HepG2 (cell line): ENCODE results near the gene CAMTA1.

ENCODE experiments used
- ETV5 ChIP-seq: IDR thresholded peaks from 2 replicates; pipeline ENCODE4 v1.6.1; 2018; ENCODE audit warnings: missing biosample characterization, missing genetic modification reagents, inconsistent platforms, borderline replicate concordance
- GTF3A ChIP-seq: sonication (generic); formaldehyde crosslinking; conservative IDR thresholded peaks from 2 replicates; pipeline ENCODE4 v1.4.0; 2020; ENCODE audit warnings: mild to moderate bottlenecking, missing genetic modification reagents
- MTA1 ChIP-seq: sonication (generic); formaldehyde crosslinking; IDR thresholded peaks from 2 replicates; pipeline ENCODE4 v1.4.0; 2020; ENCODE audit warnings: missing genetic modification reagents, mild to moderate bottlenecking, borderline replicate concordance
- RFX5 ChIP-seq: IDR thresholded peaks from 2 replicates; pipeline ENCODE4 v1.6.1; 2011; ENCODE audit warnings: low read depth, low read length, improper control_type of control experiment
- ZMYM3 ChIP-seq: sonication (generic); formaldehyde crosslinking; IDR thresholded peaks from 2 replicates; pipeline ENCODE4 v1.5.1; 2020; ENCODE audit warnings: mild to moderate bottlenecking, missing genetic modification reagents
- ZNF274 ChIP-seq: sonication (generic); formaldehyde crosslinking; IDR thresholded peaks from 2 replicates; pipeline ENCODE4 v1.5.1; 2020; ENCODE audit warnings: mild to moderate bottlenecking, missing genetic modification reagents
- ZNF3 ChIP-seq: IDR thresholded peaks from 2 replicates; pipeline ENCODE4 v1.7.0; 2017; ENCODE audit warnings: inconsistent platforms
- ZNF782 ChIP-seq: sonication (generic); formaldehyde crosslinking; IDR thresholded peaks from 2 replicates; pipeline ENCODE4 v1.4.0; 2020; ENCODE audit warnings: missing genetic modification reagents, mild to moderate bottlenecking, borderline replicate concordance
- TF ChIP-seq, protein P1 (sequence below): IDR thresholded peaks from 2 replicates; pipeline ENCODE4 v1.6.1; 2012; ENCODE audit warnings: inconsistent platforms
- TF ChIP-seq, protein P2 (sequence below): sonication (generic); formaldehyde crosslinking; IDR thresholded peaks from 2 replicates; pipeline ENCODE4 v1.5.0; 2020; ENCODE audit warnings: mild to moderate bottlenecking, missing genetic modification reagents, moderate library complexity
- TF ChIP-seq, protein P3 (sequence below), 2 experiments: sonication (generic) in 1 of 2; formaldehyde crosslinking in 1 of 2; IDR thresholded peaks; 2 replicates each; pipeline versions ENCODE4 v1.4.0 to v1.6.1; 2018 to 2020; ENCODE audit warnings: missing genetic modification reagents in 2 of 2, borderline replicate concordance in 1 of 2, low read depth in 1 of 2, mild to moderate bottlenecking in 1 of 2, missing biosample characterization in 1 of 2

DNA sequence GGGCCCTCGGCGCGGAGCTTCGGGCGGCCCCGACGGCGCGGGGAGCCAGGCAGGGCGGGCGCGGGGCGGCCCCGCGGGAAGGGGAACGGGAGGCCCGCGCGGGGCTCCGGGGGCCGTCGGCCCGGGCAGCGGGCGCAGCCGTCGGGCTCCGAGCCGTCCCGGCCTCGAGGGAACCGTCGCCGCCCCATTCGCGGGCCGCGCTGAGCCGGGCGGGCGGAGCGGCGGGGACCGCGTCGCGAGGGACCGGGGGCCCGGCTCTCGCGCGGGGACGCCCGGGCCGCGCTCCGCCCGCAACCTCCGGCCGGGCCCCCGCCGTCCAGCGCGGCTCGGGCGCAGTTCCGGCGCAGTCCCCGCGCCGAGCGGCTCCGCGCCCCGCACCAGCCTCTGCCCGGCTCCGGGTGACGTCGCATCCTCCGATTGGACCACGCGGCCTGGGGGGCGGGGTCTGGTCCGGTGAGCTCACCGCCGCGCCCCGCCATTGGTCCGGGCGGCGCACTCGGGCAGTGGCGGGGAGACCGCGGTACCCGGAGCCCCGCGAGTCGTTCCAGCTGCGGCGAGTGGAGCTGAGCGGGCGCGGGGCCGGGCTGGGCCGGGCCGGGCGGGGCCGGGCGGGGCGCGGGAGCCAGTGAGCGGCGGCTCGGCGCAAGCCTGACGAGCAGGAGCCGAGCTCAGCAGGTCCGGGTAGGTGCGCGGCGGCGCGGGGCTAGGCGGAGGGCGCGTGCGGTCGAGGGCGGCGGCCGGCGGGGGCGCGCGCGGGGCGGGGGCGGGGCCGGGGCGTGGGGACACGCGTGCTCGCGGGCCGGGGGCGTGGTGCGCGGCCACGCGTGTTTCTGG, 919.2 kb downstream of the CAMTA1 start:
- TF ChIP-seq ZNF3, result no peak
- TF ChIP-seq, protein P1, sequence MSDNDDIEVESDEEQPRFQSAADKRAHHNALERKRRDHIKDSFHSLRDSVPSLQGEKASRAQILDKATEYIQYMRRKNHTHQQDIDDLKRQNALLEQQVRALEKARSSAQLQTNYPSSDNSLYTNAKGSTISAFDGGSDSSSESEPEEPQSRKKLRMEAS, result no peak; the same call in 1 of the 2 replicates
- no peak for TF ChIP-seq ZMYM3 (CRISPR knock-in tag)
- no peak for TF ChIP-seq ETV5
- TF ChIP-seq RFX5, result peak; percentile 99
- TF ChIP-seq GTF3A (CRISPR knock-in tag), result no peak
- TF ChIP-seq MTA1, result no peak
- TF ChIP-seq, protein P2, sequence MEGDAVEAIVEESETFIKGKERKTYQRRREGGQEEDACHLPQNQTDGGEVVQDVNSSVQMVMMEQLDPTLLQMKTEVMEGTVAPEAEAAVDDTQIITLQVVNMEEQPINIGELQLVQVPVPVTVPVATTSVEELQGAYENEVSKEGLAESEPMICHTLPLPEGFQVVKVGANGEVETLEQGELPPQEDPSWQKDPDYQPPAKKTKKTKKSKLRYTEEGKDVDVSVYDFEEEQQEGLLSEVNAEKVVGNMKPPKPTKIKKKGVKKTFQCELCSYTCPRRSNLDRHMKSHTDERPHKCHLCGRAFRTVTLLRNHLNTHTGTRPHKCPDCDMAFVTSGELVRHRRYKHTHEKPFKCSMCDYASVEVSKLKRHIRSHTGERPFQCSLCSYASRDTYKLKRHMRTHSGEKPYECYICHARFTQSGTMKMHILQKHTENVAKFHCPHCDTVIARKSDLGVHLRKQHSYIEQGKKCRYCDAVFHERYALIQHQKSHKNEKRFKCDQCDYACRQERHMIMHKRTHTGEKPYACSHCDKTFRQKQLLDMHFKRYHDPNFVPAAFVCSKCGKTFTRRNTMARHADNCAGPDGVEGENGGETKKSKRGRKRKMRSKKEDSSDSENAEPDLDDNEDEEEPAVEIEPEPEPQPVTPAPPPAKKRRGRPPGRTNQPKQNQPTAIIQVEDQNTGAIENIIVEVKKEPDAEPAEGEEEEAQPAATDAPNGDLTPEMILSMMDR, result no peak
- TF ChIP-seq, protein P3, sequence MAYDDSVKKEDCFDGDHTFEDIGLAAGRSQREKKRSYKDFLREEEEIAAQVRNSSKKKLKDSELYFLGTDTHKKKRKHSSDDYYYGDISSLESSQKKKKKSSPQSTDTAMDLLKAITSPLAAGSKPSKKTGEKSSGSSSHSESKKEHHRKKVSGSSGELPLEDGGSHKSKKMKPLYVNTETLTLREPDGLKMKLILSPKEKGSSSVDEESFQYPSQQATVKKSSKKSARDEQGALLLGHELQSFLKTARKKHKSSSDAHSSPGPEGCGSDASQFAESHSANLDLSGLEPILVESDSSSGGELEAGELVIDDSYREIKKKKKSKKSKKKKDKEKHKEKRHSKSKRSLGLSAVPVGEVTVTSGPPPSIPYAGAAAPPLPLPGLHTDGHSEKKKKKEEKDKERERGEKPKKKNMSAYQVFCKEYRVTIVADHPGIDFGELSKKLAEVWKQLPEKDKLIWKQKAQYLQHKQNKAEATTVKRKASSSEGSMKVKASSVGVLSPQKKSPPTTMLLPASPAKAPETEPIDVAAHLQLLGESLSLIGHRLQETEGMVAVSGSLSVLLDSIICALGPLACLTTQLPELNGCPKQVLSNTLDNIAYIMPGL (CRISPR knock-in tag; IDR thresholded peaks at IDR 0.05; ENCODE audit: borderline replicate concordance in 1 of 2, low read depth in 1 of 2), result no peak
- no peak for TF ChIP-seq ZNF782 (CRISPR knock-in tag)
- TF ChIP-seq ZNF274 (CRISPR knock-in tag), result no peak
